H1 (cell line): ENCODE measurements around the gene RRAGB. TPM values are rescaled to one million over a fixed set of nuclear protein-coding genes. Genes with fewer than 3 reads are reported as not detected.

Source experiments
- CTCF ChIA-PET: fragments of 300-600 bp; sonication (Branson Sonifier 250); formaldehyde crosslinking; loops from one replicate; lab custom pipeline; 2021; ENCODE audit not compliant: partially characterized antibody; lab: Charles Lee
- POLR2A ChIA-PET: fragments of 300-600 bp; sonication (Branson Sonifier 250); formaldehyde crosslinking; loops from one replicate; lab custom pipeline; 2021; ENCODE audit warnings: inconsistent platforms; ENCODE audit not compliant: partially characterized antibody; lab: Charles Lee
- DNase-seq, 2 experiments: peaks; one replicate each; pipeline versions ENCODE4 v3.0.0 to v3.0.0-alpha.2; 2010 to 2022; ENCODE audit warnings: low spot score in 2 of 2, low read depth in 1 of 2, mixed read lengths in 1 of 2
- FAIRE-seq: peaks from 2 replicates; lab custom pipeline; 2011; peaks lifted over from hg19 to GRCh38; lab: Jason Lieb, UNC
- H2AFZ ChIP-seq: 2 replicates; pipeline ENCODE4 v1.8.1; 2012; ENCODE audit warnings: low read length, inconsistent platforms
- H2AK5ac ChIP-seq: 2 replicates; pipeline ENCODE4 v1.6.1; 2013; ENCODE audit warnings: low read depth, low read length
- H2BK120ac ChIP-seq: replicated peaks from 2 replicates; pipeline ENCODE3; 2013; ENCODE audit warnings: low read depth, low read length, inconsistent platforms
- H2BK12ac ChIP-seq: 2 replicates; pipeline ENCODE4 v1.6.1; 2013; ENCODE audit warnings: low read depth, low read length
- H2BK15ac ChIP-seq: 2 replicates; pipeline ENCODE4 v1.6.1; 2013; ENCODE audit warnings: low read length
- H2BK20ac ChIP-seq: 2 replicates; pipeline ENCODE4 v1.6.1; 2013; ENCODE audit warnings: low read length
- H2BK5ac ChIP-seq: 2 replicates; pipeline ENCODE4 v1.6.1; 2013; ENCODE audit warnings: low read depth, low read length
- H3K14ac ChIP-seq: 2 replicates; pipeline ENCODE4 v1.6.1; 2013; ENCODE audit warnings: inconsistent platforms; ENCODE audit not compliant: insufficient read length
- H3K18ac ChIP-seq: 2 replicates; pipeline ENCODE4 v1.6.1; 2013; ENCODE audit warnings: low read length; ENCODE audit errors: extremely low read depth
- H3K23ac ChIP-seq: 2 replicates; pipeline ENCODE4 v1.6.1; 2013; ENCODE audit warnings: inconsistent platforms; ENCODE audit not compliant: insufficient read length
- H3K23me2 ChIP-seq: 2 replicates; pipeline ENCODE4 v1.6.1; 2013; ENCODE audit warnings: low read depth, low read length
- H3K27ac ChIP-seq: 2 replicates; pipeline ENCODE4 v1.6.1; 2011; ENCODE audit warnings: low read depth, low read length, inconsistent platforms
- H3K27me3 ChIP-seq, 4 experiments: replicated peaks in 1 of 4; 1 replicate in 1 of 4; 2 replicates in 3 of 4; pipeline versions ENCODE4 v1.6.1 to v1.8.1; 2011 to 2013; ENCODE audit warnings: low read length in 3 of 4, mild to moderate bottlenecking in 3 of 4, inconsistent platforms in 2 of 4, mixed read lengths in 2 of 4, moderate library complexity in 1 of 4; ENCODE audit not compliant: control insufficient read depth in 3 of 4, insufficient read depth in 3 of 4; ENCODE audit errors: extremely low read depth in 1 of 4
- H3K36me3 ChIP-seq, 4 experiments: 2 replicates each; pipeline versions ENCODE4 v1.6.1 to v1.8.1; 2011 to 2013; ENCODE audit warnings: mild to moderate bottlenecking in 4 of 4, low read length in 3 of 4, moderate library complexity in 2 of 4, control low read depth in 1 of 4, inconsistent platforms in 1 of 4; ENCODE audit not compliant: insufficient read depth in 4 of 4, control insufficient read depth in 2 of 4
- H3K4ac ChIP-seq: replicated peaks from 2 replicates; pipeline ENCODE3; 2013; ENCODE audit warnings: low read length, low read depth, mixed read lengths, inconsistent platforms; ENCODE audit not compliant: insufficient read length
- H3K4me1 ChIP-seq, 4 experiments: replicated peaks in 1 of 4; 1 replicate in 1 of 4; 2 replicates in 3 of 4; pipeline versions ENCODE4 v1.6.1 to v1.8.1; 2011 to 2013; ENCODE audit warnings: low read length in 3 of 4, inconsistent platforms in 2 of 4, mixed read lengths in 1 of 4; ENCODE audit not compliant: insufficient read depth in 4 of 4, control insufficient read depth in 3 of 4
- H3K4me2 ChIP-seq, 2 experiments: 2 replicates each; pipeline versions ENCODE4 v1.6.1 to v1.8.1; 2011 to 2013; ENCODE audit warnings: low read depth in 2 of 2, low read length in 2 of 2, control low read depth in 1 of 2, inconsistent platforms in 1 of 2, mild to moderate bottlenecking in 1 of 2; ENCODE audit not compliant: insufficient read depth in 1 of 2
- H3K4me3 ChIP-seq, 4 experiments: fragments of 200-600, 300-600 bp in 1 of 4; sonication (generic), shearing (Covaris generic), sonication (Bioruptor Twin) in 1 of 4; 2 replicates each; pipeline versions ENCODE4 v1.5.1 to v1.8.1; 2011 to 2016; ENCODE audit warnings: low read length in 4 of 4, low read depth in 3 of 4, control low read depth in 2 of 4, inconsistent platforms in 2 of 4, mild to moderate bottlenecking in 2 of 4, mixed read lengths in 1 of 4, moderate library complexity in 1 of 4; ENCODE audit not compliant: insufficient read depth in 2 of 4; ENCODE audit errors: extremely low read depth in 1 of 4
- H3K56ac ChIP-seq: replicated peaks from 2 replicates; pipeline ENCODE3; 2013; ENCODE audit warnings: low read depth, mild to moderate bottlenecking, mixed read lengths, low read length, inconsistent platforms; ENCODE audit not compliant: insufficient read length
- H3K79me1 ChIP-seq: 2 replicates; pipeline ENCODE4 v1.6.1; 2013; ENCODE audit warnings: low read depth, low read length, control low read depth
- H3K79me2 ChIP-seq, 2 experiments: 2 replicates each; pipeline versions ENCODE4 v1.6.1 to v1.8.1; 2012 to 2013; ENCODE audit warnings: low read length in 2 of 2, mild to moderate bottlenecking in 2 of 2, inconsistent platforms in 1 of 2; ENCODE audit not compliant: insufficient read depth in 2 of 2, control insufficient read depth in 1 of 2
- H3K9ac ChIP-seq, 4 experiments: replicated peaks in 1 of 4; 1 replicate in 1 of 4; 2 replicates in 3 of 4; pipeline versions ENCODE4 v1.6.1 to v1.8.1; 2011 to 2013; ENCODE audit warnings: low read depth in 3 of 4, low read length in 3 of 4, control low read depth in 2 of 4, mild to moderate bottlenecking in 2 of 4, moderate library complexity in 2 of 4, inconsistent platforms in 1 of 4; ENCODE audit errors: extremely low read depth in 1 of 4
- H3K9me3 ChIP-seq, 2 experiments: 2 replicates each; pipeline versions ENCODE4 v1.6.1 to v1.8.1; 2012 to 2013; ENCODE audit warnings: mild to moderate bottlenecking in 2 of 2, moderate library complexity in 2 of 2, control low read depth in 1 of 2, inconsistent platforms in 1 of 2, low read depth in 1 of 2, low read length in 1 of 2, mixed read lengths in 1 of 2; ENCODE audit not compliant: insufficient read depth in 2 of 2
- H4K20me1 ChIP-seq, 2 experiments: replicated peaks in 1 of 2; 2 replicates each; pipeline versions ENCODE3 to v1.8.1; 2011 to 2013; ENCODE audit warnings: inconsistent platforms in 2 of 2, low read length in 2 of 2, mild to moderate bottlenecking in 1 of 2; ENCODE audit not compliant: insufficient read depth in 2 of 2, control insufficient read depth in 1 of 2
- H4K5ac ChIP-seq: 2 replicates; pipeline ENCODE4 v1.6.1; 2013; ENCODE audit warnings: low read length, low read depth, mixed read lengths, inconsistent platforms; ENCODE audit not compliant: insufficient read length
- H4K8ac ChIP-seq: 2 replicates; pipeline ENCODE4 v1.8.0; 2013; ENCODE audit warnings: mild to moderate bottlenecking, moderate library complexity, low read length, inconsistent platforms; ENCODE audit not compliant: insufficient read depth; ENCODE audit errors: extremely low read depth
- H4K91ac ChIP-seq: replicated peaks from 2 replicates; pipeline ENCODE3; 2013; ENCODE audit warnings: low read length, mixed read lengths, inconsistent platforms; ENCODE audit not compliant: insufficient read length
- CBX5 ChIP-seq: fragments of 300-800, 300-1000 bp; sonication (generic); IDR thresholded peaks from 2 replicates; pipeline ENCODE4 v1.7.1; 2016; ENCODE audit warnings: antibody characterized with exemption, low read length, low read depth
- CHD1 ChIP-seq: IDR thresholded peaks from 2 replicates; pipeline ENCODE4 v1.6.1; 2012; ENCODE audit warnings: low read depth, low read length, improper control_type of control experiment
- E2F6 ChIP-seq: IDR thresholded peaks from 2 replicates; pipeline ENCODE4 v1.6.1; 2012; ENCODE audit warnings: inconsistent platforms
- HDAC2 ChIP-seq, 2 experiments: fragments of 300-600 bp in 1 of 2; sonication (generic) in 1 of 2; IDR thresholded peaks; 2 replicates each; pipeline ENCODE4 v1.6.1; 2011 to 2012; ENCODE audit warnings: low read depth in 2 of 2, low read length in 2 of 2, mild to moderate bottlenecking in 2 of 2, moderate library complexity in 2 of 2, borderline replicate concordance in 1 of 2, inconsistent platforms in 1 of 2
- SP1 ChIP-seq: IDR thresholded peaks from 2 replicates; pipeline ENCODE4 v1.6.1; 2011; ENCODE audit warnings: low read depth, low read length
- WGBS, 2 experiments: shearing (Covaris generic) in 1 of 2; methylation state at CpG; one replicate each; pipeline versions ENCODE4 v1.1.6 to v1.1.7; 2013 to 2015; ENCODE audit warnings: low lambda C conversion rate in 2 of 2, mixed read lengths in 2 of 2, inconsistent platforms in 1 of 2, low coverage in 1 of 2, missing lambda C conversion rate in 1 of 2; ENCODE audit not compliant: insufficient replicate concordance in 2 of 2, insufficient coverage in 1 of 2, insufficient read length in 1 of 2; ENCODE audit errors: extremely low coverage in 1 of 2, missing lambda C conversion rate in 1 of 2; 5-methylcytosine and 5-hydroxymethylcytosine counted together
- polyA plus RNA-seq, 7 experiments: library from polyadenylated mRNA; depleted of rRNA in 3 of 7; stranded (reverse) in 5 of 7; unstranded in 2 of 7; fragments of >200 nt in 5 of 7; fragments of 200-250 nt in 2 of 7; gene quantifications; 1 replicate in 5 of 7; 2 replicates in 1 of 7; 4 replicates in 1 of 7; pipeline versions ENCODE4 v1.2.1 to v1.2.3, GENCODE V29; 2011 to 2013; ENCODE audit warnings: missing spikeins in 2 of 7, mixed read lengths in 2 of 7
- total RNA-seq: library from RNA; stranded (reverse); fragmentation: NEBNext Ultra II Directional; extraction: Animal tissue kit (Norgen Biotek cat#: 25700); gene quantifications from 2 replicates; pipeline ENCODE4 v1.2.1, GENCODE V29; 2021

Gene RRAGB
- total and polyA plus RNA-seq, 2 of the 8 experiments (the other 6 are each of a cell fraction or from before 2014, with no cell fraction given) = 5.8 to 6.8 TPM

GRCh38 chrX:55783723-55784122, 66.2 kb downstream of the RRAGB start:
- ChIA-PET CTCF (no interaction called here), POLR2A (no interaction called here)
- no peaks in the 10 kb centered on the region for H3K23me2 ChIP-seq
- H3K56ac ChIP-seq = no peak overlapping the region
- H2BK20ac ChIP-seq = no peak overlapping the region
- H3K9ac ChIP-seq = no peak overlapping the region
- DNase-seq = no peak
- H2BK12ac ChIP-seq = no peak overlapping the region
- no peaks in the 10 kb centered on the region for H3K79me2 ChIP-seq
- H3K4me3 ChIP-seq = no peak overlapping the region
- H3K23ac ChIP-seq = no peak overlapping the region
- no peak overlapping the region for H2BK15ac ChIP-seq
- H3K9me3 ChIP-seq = no peaks in the 10 kb centered on the region
- no peak overlapping the region for H2BK120ac ChIP-seq
- H4K5ac ChIP-seq = no peak overlapping the region
- H3K27ac ChIP-seq = no peak overlapping the region
- no peak overlapping the region for H4K91ac ChIP-seq
- H3K36me3 ChIP-seq = no peaks in the 10 kb centered on the region
- H3K27me3 ChIP-seq = no peaks in the 10 kb centered on the region
- 100% methylated on average over 3 of the region's 3 CpGs; no CpG with 5 or more reads in 1 of the 2 experiments for WGBS, 2 experiments
- no peak for FAIRE-seq
- H2BK5ac ChIP-seq = no peak overlapping the region
- H3K18ac ChIP-seq = no peak overlapping the region
- TF ChIP-seq HDAC2 (IDR thresholded peaks at IDR 0.05; ENCODE audit: borderline replicate concordance in 1 of 2, low read depth in 2 of 2, low read length in 2 of 2) = no peak
- no peak for TF ChIP-seq E2F6
- TF ChIP-seq SP1 = no peak
- TF ChIP-seq CBX5 = no peak
- no peak for TF ChIP-seq CHD1
- no peak overlapping the region for H3K14ac ChIP-seq
- H3K4ac ChIP-seq = no peak overlapping the region
- H3K4me1 ChIP-seq = no peaks in the 10 kb centered on the region
- H3K4me2 ChIP-seq = no peak overlapping the region
- H2AFZ ChIP-seq = no peak overlapping the region
- H4K20me1 ChIP-seq = no peaks in the 10 kb centered on the region
- no peak overlapping the region for H4K8ac ChIP-seq
- no peak overlapping the region for H2AK5ac ChIP-seq
- no peaks in the 10 kb centered on the region for H3K79me1 ChIP-seq
